CD4-positive, alpha-beta T cell treated with Interleukin-6 for 4 hours (primary cell): Measurements from ENCODE around the gene TTC39B.

Experiments
- DNase-seq: peaks from one replicate; pipeline ENCODE4 v3.0.0-alpha.2; 2020; ENCODE audit warnings: mixed read lengths

Gene TTC39B

GRCh38 chr9:15160673-15161072 lies 146.3 kb downstream of the TTC39B start:
- DNase-seq = no peak

- no peak for DNase-seq
Measured at GRCh38 chr9:15158064-15158463, 149.0 kb downstream of the TTC39B start.

GRCh38 chr9:15157381-15157780 lies 149.6 kb downstream of the TTC39B start:
- DNase-seq = no peak

- DNase-seq = no peak
Measured at GRCh38 chr9:15156241-15156640, 150.8 kb downstream of the TTC39B start.

- no peak for DNase-seq
Measured at GRCh38 chr9:15155826-15156225, 151.2 kb downstream of the TTC39B start.

GRCh38 chr9:15155323-15155722 lies 151.7 kb downstream of the TTC39B start:
- DNase-seq = no peak

- DNase-seq = no peak
Measured at GRCh38 chr9:15154677-15155076, 152.3 kb downstream of the TTC39B start.

GRCh38 chr9:15153961-15154360 lies 153.1 kb downstream of the TTC39B start:
- DNase-seq = no peak

- no peak for DNase-seq
Measured at GRCh38 chr9:15150939-15151338, 156.1 kb downstream of the TTC39B start.

- no peak for DNase-seq
Measured at GRCh38 chr9:15149450-15149849, 157.6 kb downstream of the TTC39B start.

GRCh38 chr9:15146268-15146700 lies 160.7 kb downstream of the TTC39B start:
- DNase-seq = no peak

- no peak for DNase-seq
Measured at GRCh38 chr9:15144622-15145061, 162.4 kb downstream of the TTC39B start.

- peak; percentile 6 for DNase-seq
Measured at GRCh38 chr9:15142878-15143534, 164.0 kb downstream of the TTC39B start.

GRCh38 chr9:15140051-15140450 lies 167.0 kb downstream of the TTC39B start:
- no peak for DNase-seq

- no peak for DNase-seq
Measured at GRCh38 chr9:15139469-15139868, 167.5 kb downstream of the TTC39B start.

- DNase-seq = no peak
Measured at GRCh38 chr9:15138357-15138686, 168.7 kb downstream of the TTC39B start.

GRCh38 chr9:15137658-15138356 lies 169.2 kb downstream of the TTC39B start:
- no peak for DNase-seq

- DNase-seq = no peak
Measured at GRCh38 chr9:15137089-15137488, 169.9 kb downstream of the TTC39B start.

GRCh38 chr9:15136646-15137045 lies 170.4 kb downstream of the TTC39B start:
- no peak for DNase-seq

GRCh38 chr9:15135164-15135792 lies 171.7 kb downstream of the TTC39B start:
- DNase-seq = peak; percentile 52

GRCh38 chr9:15133488-15133887 lies 173.5 kb downstream of the TTC39B start:
- DNase-seq = no peak

GRCh38 chr9:15132091-15132490 lies 174.9 kb downstream of the TTC39B start:
- no peak for DNase-seq

GRCh38 chr9:15131094-15131493 lies 175.9 kb downstream of the TTC39B start:
- no peak for DNase-seq

- DNase-seq = no peak
Measured at GRCh38 chr9:15127831-15128230, 179.2 kb downstream of the TTC39B start.
